Measurements from ENCODE around the gene SH3BGR.

SH3BGR gene

DNA sequence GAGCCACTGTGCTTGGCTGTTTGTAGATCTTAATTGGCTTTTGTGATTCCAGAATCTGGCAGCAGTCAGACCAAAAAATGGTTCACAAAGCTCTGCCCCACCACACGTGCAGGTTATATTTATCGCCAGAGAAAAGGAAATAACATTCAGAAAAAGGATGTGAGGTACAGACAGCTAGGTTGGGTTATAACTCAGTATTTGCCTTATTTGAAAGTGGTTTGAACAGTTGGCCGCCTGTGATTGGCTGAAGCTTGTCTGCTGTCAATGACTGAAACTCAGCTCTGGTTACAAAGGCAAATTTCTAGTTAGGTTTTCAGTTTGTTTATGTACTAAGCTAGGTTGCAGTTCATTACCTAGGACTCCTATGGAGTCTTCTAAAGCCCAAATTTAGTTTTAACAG lies 9.6 kb downstream of the SH3BGR start:
- DNase-seq, result no peak

DNA sequence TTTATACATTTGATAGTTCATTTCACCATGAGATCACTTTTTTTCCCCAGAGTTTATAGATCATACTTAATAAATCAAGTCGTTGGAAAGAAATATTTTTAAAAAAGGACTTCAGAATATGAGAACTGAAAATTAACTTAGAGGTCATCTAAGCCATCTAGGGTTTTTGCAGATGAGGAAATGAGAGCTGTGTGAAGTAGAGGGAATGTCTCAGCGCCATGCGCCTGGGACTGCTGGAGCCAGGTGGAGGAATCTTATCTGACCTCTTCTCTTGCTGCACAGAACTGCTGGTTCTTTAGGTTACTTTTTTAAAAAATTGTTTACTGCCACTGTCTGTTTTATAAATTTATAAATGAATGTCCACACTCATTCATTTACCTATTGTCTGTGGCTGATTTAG lies 11.5 kb downstream of the SH3BGR start:
- DNase-seq, result no peak

DNA sequence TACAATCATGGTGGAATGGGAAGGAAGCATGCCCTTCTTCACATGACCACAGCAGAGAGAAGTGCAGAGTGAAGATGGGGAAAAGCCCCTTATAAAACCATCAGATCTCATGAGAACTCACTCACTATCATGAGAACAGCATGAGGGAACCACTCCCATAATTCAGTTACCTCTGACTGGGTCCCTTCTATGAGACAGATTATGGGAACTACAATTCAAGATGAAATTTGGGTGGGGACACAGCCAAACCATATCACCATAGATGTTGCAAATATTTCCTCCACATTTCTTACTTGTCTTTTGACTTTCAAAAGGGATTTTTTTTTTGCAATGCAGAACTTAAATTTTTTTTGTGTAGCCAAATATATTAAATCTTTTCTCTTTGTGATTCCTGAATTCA lies 14.8 kb downstream of the SH3BGR start:
- no peak for DNase-seq

DNA sequence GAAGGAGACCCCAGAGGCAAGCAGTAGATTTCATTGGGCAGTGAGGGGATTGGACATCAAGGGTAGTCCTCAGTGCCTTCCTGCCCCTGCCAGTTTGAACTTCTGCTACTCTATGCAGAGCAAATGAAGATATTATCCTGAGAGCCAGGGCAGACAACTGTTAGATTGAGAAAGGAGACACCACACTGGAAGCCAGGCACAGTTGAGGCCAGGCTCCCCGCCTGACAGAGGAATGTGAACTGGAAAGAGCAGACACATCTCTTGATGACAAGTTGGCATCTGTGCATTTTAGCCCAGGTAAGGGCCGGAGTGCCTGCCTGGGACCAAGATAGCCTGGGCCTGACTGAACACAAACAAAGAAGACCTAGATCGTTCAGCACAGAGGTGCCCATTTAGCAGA lies 16.0 kb downstream of the SH3BGR start:
- DNase-seq, result no peak

DNA sequence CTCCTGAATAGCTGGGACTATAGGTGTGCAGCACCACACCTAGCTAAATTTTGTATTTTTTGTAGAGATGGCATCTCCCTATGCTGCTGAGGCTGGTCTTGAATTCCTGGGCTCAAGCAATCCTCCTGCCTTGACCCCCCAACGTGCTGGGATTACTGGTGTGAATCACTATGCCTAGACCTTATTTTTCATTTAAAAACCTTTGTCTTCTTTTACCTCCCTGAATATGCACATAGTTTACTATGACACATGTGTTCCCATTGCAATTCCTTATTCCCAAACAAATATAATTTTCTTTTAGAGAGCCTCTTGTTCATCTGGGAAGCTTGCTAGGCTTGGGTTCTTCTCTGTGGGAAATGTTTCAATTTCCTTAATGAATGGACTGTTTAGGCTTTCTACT lies 16.8 kb downstream of the SH3BGR start:
- DNase-seq, result no peak

DNA sequence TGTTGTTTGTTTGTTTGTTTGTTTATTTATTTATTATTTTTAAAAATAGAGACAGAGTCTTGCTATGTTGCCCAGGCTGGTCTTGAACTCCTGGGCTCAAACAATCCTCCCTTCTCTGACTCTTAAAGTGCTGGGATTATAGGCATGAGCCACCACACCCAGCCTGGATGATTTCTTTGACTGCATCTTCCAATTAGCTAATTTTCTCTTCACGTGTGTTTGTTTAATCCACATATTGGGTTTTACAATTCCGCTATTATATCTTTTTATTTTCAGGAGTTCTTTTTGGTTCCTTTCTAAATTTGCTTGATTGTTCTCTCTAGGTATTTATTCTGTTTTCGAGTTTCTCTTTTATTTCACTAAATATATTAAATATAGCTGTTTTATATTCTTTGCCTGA lies 19.8 kb downstream of the SH3BGR start:
- no peak for DNase-seq

DNA sequence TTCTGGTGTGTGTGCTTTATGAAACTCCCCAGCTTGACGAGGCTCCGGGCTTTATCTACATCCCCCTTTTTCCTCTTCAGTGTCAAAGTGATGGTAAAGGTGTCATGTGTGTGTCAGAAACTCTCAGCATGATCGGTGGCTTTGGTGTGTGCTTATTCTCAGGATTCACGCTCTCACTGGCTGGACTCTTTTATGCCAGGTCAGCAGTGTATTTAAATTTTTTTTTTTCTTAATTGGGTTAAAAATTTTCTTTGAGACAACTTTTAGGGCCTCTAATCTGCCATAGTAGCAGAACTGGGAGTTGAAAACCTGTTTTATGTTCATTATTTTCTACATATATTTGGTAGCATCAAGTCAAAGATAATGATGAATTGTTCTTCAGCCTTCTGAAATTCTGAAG lies 21.0 kb downstream of the SH3BGR start:
- no peak for DNase-seq

DNA sequence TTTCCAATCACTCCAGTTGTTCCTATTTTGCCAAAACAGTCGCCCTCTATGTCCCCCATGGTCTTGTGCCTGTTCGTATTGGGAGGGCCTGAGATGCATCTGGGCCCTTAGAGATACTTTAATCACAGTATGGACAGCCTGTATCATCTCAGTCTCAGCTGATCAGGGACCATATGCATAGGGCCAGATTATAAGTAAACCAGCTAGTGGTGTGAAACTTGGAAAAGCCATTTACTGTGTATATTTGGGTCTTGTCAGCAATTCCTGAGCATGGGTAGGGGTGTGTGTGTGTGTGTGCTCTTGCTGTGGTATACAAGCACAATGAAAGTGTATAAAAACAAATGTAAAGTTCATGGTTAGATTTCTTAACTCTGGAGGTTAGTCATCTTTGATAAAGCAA lies 22.8 kb downstream of the SH3BGR start:
- no peak for DNase-seq

DNA sequence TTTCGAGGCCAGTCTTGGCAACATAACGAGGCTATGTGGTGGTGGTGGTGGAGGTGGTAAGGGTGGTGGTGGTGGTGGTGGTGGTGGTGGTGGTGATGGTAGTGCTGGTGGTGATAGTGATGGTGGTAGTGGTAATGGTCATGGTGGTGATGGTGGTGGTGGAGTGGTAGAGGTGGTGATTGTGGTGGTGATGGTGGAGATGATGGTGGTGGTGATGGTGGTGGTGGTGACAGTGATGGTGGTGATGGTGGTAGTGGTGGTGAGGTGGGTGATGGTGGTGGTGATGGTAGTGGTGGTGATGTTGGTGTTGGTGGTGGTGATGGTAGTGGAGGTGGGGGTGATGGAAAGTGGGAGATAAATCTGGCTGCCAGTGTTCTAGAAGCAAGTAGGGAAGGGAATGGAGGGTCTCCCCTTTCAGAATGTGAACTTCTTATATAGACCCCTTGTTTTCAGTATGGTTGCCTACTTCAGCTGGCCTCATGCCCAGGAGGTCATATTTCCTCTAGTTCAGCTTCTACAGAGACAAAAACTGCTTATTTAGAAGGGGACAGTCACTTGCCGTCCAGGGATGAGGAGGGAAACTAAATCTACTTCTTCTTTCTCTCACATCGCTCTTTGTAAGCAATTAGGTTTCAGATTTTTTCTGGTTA lies 27.5 kb downstream of the SH3BGR start:
- DNase-seq, result no peak

DNA sequence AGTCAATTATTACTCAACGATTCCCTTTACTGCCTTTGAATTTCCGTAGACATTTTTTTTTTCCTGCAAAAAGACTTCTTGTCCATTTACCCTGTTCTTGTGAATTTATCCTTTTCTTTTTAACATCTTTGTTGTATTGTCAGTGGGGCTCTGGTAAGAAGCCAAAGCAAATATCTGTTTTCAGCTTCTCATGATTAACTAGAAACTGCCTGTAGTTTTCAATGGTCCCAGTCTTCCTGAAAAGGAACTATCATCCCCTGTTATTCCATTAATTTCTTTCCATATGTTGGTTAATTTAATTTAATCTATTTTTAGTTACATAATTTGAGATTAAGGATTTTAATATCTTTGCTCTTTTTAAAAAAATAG lies 28.0 kb downstream of the SH3BGR start:
- DNase-seq, result no peak

DNA sequence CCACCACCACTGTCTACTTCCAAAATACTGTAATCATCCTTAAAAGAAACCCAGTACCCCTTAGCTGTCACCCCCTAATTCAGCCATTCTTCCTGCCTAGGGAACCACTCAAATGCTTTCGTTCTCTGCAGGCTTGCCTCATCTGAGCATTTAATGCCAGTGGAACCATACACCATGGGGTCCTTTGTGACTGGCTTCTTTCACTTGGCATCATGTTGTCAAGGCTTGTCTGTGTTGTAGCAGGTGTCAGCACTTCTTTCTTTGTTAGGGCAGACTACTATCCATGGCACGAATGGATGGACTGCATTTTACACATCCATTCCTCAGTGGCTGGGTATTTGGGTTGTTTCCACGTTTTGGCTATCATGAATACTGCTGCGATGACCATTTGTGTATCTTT lies 28.5 kb downstream of the SH3BGR start:
- DNase-seq, result no peak

DNA sequence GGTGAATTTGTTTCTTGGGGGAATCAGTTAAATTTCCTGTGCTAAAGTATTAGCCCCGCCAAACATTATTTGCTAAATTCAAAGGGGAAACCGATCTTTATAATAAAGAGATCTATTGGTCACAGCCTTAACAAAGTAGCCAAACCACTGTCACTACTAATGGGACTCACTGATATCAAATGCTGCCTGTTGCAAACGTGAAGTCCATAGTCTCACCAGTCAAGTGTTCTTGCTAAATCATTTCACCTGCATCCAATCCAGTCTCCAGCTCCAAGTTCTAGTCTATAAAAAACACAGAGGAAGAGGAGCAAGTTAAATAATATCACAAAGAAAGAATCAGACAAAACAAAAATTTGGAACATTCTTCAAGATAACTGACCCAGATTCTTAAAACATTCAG lies 30.1 kb downstream of the SH3BGR start:
- DNase-seq, result no peak

DNA sequence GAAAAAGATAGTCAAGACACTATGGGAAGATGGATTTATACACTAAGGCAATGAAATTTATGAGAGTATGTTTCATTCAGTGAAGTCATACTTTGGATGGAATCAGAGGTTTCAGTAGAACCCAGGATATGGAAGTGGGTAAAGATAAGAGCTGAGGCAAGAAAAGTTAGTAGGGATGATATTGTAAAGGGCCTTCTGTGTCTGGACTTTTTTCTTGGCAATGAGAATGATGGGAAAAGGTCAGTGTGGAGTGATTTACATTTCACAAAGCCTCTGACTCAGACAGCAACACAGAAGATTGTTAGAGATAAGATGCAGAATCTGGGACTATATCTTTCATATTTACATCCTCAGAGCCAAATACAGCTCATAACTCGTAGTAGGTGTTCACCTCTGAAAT lies 32.1 kb downstream of the SH3BGR start:
- DNase-seq, result no peak

DNA sequence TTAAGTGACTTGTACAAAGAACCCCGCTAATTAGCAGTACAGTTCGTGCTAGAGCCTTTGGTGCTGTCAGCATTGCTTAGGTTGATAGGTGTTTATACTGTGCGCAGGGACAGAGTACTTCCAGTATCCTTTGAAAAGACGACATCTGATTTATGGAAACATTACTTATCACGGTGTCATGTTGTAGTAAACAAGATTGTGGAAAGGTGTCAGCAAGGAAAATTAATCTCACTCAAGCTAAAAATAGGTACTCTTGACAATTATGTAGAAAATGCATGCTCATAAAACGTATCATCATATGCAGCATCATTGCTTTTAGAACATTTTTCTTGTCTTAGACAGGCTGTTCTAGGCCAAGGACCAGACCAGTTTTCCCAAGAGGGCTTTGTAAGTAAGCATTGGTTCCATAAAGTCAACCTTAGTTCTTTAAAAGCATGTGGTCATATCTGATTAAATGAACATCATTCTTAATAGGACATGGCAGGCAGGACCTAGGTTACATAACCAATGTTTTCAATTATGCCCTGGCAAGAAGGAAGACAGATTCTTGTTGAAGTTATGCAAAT lies 33.0 kb downstream of the SH3BGR start:
- no peak for DNase-seq

DNA sequence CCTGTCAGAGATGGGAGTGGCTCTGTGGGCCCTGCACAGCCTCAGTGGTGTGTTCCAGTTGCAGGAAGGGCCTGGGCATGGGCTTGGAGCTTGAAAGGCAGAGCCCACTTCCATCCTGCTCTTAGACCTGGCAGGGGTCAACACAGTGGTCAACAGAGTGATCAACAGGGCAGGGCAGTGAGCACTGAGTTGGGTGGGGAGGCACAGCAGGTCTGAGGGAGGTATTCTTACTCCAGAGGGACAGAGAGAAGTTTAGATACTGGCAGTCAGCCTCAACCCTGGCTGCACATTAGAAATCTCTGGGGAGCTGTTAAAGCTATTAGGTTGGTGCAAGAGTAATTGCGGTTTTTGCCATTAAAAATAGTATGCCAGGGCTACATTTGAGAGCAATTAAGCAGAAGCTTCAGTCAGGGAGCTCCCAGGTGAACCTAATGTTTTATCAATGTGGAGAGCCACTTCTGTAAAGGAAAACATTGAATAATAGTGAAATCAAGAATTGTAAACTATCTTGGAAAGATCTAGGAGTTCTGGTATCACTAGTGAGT lies 37.7 kb downstream of the SH3BGR start:
- DNase-seq, result no peak

DNA sequence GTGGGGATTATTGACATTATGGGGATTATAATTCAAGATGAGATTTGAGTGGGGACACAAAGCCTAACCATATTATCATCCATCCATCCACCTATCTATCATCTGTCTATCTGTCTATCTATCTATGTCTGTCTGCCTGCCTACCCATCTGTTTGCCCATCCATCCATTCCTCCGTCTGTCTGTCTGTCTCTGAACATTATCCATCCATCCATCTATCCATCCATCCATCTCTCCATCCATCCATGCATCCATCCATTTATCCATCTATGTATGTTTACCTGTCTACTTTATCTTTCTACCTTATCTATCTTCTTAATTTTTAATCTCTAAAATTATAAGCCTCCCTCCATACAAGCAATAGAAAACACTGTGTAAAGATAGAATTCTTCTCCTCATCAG lies 47.4 kb downstream of the SH3BGR start:
- DNase-seq, result no peak

DNA sequence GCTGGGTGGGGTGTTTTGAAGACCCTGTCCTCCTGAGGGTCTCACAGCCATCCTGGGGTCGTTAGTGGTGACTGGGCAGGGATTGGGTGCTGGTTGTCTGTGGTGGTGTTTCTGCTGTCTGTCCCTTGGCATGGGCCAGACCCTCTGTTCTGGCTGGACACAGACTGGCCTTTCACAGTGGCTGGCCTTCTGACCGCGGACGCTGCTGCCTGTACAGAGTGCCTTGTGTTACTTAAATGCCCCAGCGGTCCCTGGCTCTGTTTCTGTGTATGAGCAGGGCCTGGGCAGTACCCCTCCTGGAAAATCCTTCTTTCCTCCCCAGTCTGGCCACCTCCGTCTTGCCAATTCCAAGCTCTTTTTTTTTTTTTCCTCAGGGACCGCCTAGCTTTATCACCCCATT lies 50.9 kb downstream of the SH3BGR start:
- no peak for DNase-seq

DNA sequence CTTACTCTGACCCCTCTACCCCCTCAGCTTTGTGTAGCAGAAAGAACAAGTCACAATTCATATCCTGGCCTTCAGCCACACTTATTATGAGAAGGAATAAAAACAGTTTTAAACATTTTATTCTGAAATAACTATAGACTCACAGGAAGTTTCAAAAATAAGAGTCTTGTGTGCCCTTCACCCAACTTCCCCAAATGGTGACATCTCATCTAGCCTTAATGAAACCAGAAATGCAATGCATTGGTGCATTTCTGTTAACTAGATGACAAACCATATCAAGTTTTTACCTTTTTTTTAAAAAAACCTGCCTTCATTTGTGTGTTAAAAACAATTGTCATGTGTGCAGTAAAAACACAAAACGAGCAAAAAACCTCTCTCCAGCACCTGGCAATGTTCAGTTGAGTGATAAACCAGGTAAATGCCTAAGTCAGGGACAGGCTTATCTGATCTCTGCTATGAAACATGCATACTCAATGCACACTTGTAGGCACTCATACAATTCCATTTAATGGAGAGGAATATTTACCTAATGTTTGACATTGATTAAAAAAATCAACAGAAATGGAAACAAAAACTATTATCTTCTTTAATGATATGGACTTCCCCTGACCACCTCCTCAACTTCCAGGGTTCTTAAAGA lies 51.5 kb downstream of the SH3BGR start:
- DNase-seq, result no peak

DNA sequence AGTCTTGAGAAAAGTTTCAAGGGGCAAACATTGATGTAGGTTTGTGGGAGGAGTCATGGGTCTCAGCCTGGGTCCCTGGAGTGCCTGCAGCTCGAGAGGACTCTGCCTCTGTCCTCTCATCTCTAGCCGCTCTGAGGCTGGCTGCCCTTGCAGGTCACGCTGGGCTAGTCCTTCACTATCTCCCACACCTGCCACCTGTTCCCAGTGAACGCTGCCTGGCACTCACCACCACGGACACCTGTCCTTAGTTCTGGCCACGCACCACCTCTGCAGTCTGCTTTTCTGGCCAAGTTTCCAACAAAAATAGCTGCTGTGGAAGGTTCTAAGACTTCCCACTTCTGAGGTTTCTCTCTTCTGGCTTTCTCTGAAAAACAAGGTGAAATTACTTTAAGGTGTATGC lies 52.5 kb downstream of the SH3BGR start:
- no peak for DNase-seq

DNA sequence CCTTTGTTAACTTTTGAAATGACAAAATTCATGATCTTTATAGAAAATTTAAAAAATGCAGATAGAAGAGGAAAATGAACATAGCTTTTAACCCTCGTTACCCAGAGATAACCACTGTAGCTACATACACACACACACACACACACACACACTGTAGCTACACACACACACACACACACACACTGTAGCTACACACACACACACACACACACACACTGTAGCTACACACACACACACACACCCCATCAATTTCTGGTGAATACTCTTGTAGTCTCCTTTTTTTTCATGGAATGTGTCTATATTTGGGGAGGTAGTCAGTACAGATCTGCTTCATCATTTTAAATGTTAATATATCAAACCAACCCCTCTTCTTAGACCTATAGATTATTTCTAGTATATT lies 58.5 kb downstream of the SH3BGR start:
- DNase-seq, result no peak

DNA sequence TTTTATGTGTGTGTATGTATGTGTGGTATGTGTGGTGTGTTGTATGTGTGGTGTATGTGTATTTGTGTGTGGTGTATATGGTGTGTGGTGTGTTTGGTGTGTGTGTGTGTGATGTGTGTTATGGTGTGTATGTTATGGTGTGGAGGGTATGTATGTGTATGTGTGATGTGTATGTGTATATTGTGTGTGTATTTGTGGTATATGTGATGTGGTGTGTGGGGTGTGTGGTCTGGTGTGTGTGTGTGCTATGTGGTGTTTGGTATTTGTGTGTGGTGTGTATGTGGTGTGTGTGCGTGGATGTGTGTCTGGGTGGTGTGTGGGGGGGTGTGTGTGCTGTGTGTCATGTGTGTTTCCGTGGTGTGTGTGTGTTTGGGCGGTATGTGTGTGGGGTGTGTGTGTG lies 59.3 kb downstream of the SH3BGR start:
- DNase-seq, result no peak

DNA sequence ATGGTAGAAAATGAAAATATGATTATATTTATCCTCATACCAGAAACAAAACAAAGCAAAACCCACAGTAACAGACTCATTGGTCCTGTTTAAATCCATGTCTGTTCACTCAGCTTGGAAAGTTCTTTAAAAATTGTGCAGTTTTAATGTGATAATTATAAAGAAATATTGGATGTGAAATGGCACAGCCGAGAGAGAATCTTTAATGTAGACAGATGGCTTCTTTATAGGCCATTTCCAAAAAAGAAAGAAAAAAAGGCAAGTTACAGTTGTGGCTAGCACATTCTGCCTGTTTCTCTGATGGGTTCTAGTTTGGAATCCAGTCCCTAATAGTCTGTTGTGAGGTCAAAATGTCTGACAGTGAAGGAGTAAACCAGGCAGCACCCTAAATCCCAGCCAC lies 62.0 kb downstream of the SH3BGR start:
- DNase-seq, result no peak

DNA sequence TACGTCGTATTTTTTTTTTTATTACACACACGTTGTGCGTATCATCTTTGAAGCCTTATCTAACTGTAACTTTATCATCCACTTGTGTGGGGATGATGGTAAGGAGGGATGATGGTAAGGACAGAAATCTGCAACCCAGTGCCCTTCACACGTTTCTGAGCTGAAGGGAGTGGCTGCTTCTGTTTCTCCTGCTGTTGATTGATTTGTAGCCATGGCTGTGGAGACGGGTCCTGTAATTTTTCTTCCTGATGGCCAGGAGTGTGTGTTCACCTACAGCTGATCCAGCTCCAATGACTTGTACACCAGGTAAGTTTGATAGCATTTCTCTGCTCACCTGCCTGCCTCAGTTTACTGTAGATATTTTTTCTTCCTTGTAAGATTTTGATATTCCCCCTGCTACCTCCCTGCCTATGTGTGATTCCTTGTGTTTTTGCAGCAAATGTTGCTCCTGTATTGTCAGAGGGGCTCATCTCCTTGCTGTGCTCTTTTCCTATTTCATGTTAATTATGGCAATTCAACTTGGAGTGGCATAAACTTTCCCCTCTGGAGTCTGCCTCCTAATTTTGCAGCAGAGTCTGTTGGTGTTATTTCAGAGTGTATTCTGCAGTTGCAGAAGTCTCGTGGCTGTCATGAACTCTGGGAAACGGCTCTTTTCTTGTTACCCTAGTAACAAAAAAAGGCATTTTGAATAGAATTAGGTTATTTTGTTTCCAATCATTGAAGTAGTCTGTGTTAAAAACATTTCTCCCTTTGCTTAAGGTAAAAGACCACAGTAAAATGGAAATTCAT lies 64.1 kb downstream of the SH3BGR start:
- DNase-seq, result no peak

Data from left hindlimb (tissue), 1 donor.